PFSK-1 (cell line): ENCODE measurements around the gene GPR62.

Experiments used
- FOXP2 ChIP-seq: optimal IDR thresholded peaks from 2 replicates; pipeline ENCODE3; 2011; ENCODE audit warnings: borderline replicate concordance, control low read depth, inconsistent platforms; ENCODE audit not compliant: insufficient read depth; ENCODE audit errors: extremely low read length, extremely low read depth
- POLR2AphosphoS5 ChIP-seq: IDR thresholded peaks from 2 replicates; pipeline ENCODE4 v1.6.1; 2012; ENCODE audit warnings: low read depth, mild to moderate bottlenecking, control low read depth, low read length, moderate library complexity
- REST ChIP-seq, 2 experiments: IDR thresholded peaks; 2 replicates each; pipeline versions ENCODE4 v1.6.1 to v1.8.0; 2011 to 2012; ENCODE audit warnings: low read depth in 2 of 2, low read length in 2 of 2, control low read depth in 1 of 2, inconsistent platforms in 1 of 2, mild to moderate bottlenecking in 1 of 2, moderate library complexity in 1 of 2; ENCODE audit not compliant: insufficient read depth in 1 of 2
- SIN3A ChIP-seq: IDR thresholded peaks from 2 replicates; pipeline ENCODE4 v1.6.1; 2012; ENCODE audit warnings: mild to moderate bottlenecking, low read length, moderate library complexity, borderline replicate concordance; ENCODE audit not compliant: insufficient read depth
- TAF1 ChIP-seq: IDR thresholded peaks from 2 replicates; pipeline ENCODE4 v1.6.1; 2012; ENCODE audit warnings: low read length, control low read depth, borderline replicate concordance; ENCODE audit not compliant: insufficient read depth

The GPR62 gene

GRCh38 chr3:51968883-51969678 lies 13.9 kb downstream of the GPR62 start:
- TF ChIP-seq REST (IDR thresholded peaks at IDR 0.05; ENCODE audit: insufficient read depth in 1 of 2, low read depth in 2 of 2, low read length in 2 of 2) (no peak), POLR2AphosphoS5 (no peak), SIN3A (no peak), FOXP2 (no peak), TAF1 (no peak)

DNA sequence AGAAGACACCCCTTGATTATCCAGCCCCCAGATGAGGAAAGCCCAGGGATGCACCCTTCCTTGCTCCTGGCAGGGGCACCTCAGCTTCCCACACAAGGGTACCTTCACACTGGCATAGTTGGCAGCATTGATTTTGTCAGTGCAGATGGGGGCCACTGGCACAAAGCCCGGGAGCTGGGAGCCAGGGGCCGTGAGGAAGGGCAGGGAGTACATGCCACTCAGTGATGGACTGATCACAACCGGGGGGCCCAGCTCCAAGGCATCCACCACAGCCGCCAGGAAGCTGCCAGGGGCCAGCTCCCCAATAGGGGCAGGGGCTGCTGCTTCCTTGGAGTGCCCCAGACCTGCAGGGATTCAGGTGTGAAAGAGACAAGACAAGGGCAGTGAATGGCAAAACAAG lies 14.7 kb downstream of the GPR62 start:
- TF ChIP-seq FOXP2 (no peak), REST (IDR thresholded peaks at IDR 0.05; ENCODE audit: insufficient read depth in 1 of 2, low read depth in 2 of 2, low read length in 2 of 2) (no peak), SIN3A (no peak)

DNA sequence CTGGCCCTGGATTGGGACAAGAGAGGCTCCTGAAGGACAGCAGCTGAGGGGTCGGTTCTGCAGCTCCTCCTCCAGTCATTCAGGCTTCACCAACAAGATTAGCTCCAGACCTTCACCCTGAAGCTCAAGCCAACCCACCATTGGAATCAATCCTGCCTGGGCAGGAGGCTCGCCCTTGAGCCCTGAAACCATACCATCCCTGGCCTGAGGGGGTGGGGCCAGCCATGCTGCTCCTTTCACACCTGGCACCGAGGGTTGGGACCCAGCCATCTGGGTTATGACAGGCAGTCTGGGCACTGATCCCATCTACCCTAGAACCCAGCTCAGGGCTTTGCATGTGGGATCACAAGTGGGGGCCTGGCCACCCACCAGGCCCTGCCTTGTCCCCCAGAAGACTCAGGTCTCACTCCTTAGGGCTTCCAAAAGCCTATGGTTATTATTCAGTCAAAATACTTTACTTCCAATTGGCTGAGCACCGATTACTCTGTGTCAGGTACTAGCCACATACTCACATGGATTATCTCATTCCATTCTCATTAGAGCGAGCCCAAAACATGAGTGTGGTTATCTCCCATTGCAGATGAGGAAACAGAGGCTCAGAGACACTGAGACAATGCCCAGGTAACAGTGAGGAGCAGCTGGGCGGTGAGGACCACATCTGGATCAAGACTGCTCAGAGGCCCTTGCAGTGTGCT lies 15.6 kb downstream of the GPR62 start:
- no peak for TF ChIP-seq SIN3A
- no peak for TF ChIP-seq REST (IDR thresholded peaks at IDR 0.05; ENCODE audit: insufficient read depth in 1 of 2, low read depth in 2 of 2, low read length in 2 of 2)
- TF ChIP-seq TAF1, result no peak
- no peak for TF ChIP-seq FOXP2
- TF ChIP-seq POLR2AphosphoS5, result no peak

GRCh38 chr3:51971350-51971749 lies 16.2 kb downstream of the GPR62 start:
- TF ChIP-seq POLR2AphosphoS5, result no peak

- TF ChIP-seq POLR2AphosphoS5 (no peak), FOXP2 (no peak)
Observed at GRCh38 chr3:51974277-51974962, 19.2 kb downstream of the GPR62 start.
